Testis (tissue), 3 donors: ENCODE results near the gene TNS1. TPM values are rescaled to one million over a fixed set of nuclear protein-coding genes. Genes with fewer than 3 reads are reported as not detected.

Source experiments
- DNase-seq: peaks from one replicate; pipeline ENCODE4 v3.0.0-alpha.2; 2019
- H3K27ac ChIP-seq, 2 donors: fragments of 200-600 bp; sonication (generic); one replicate each; pipeline ENCODE4 v1.5.1; 2019
- H3K27me3 ChIP-seq: fragments of 200-600 bp; sonication (generic); one replicate; pipeline ENCODE4 v1.5.1; 2019
- H3K36me3 ChIP-seq: fragments of 200-600 bp; sonication (generic); one replicate; pipeline ENCODE4 v1.5.1; 2017; ENCODE audit warnings: low read depth; ENCODE audit errors: missing control alignments
- H3K4me1 ChIP-seq: fragments of 200-600 bp; sonication (generic); one replicate; pipeline ENCODE4 v1.5.1; 2019
- H3K4me3 ChIP-seq, 2 donors: fragments of 200-600 bp; sonication (generic); one replicate each; pipeline ENCODE4 v1.5.1; 2017 to 2019
- H3K9me3 ChIP-seq: fragments of 200-600 bp; sonication (generic); one replicate; pipeline ENCODE4 v1.5.1; 2017
- POLR2A ChIP-seq: fragments of 450-650 bp; IDR thresholded peaks from one replicate; pipeline ENCODE4 v1.6.1; 2017; ENCODE audit warnings: antibody characterized with exemption, mild to moderate bottlenecking, moderate library complexity
- WGBS, 2 donors: methylation state at CpG; one replicate each; pipeline ENCODE4 v1.1.5; 2018; 5-methylcytosine and 5-hydroxymethylcytosine counted together
- intact Hi-C: fragments of 100-400 bp; cut with DNase I; formaldehyde crosslinking; loops from one replicate; pipeline ENCODE4 v1.15.1; 2023; ENCODE audit warnings: low total_unique reads
- polyA plus RNA-seq: library from polyadenylated mRNA; stranded (reverse); fragments of 350-450 nt; fragmentation: Illumina TruSeq; extraction: RNeasy Lipid Tissue Mini Kit (QIAGEN cat#74804); gene quantifications from one replicate; pipeline ENCODE4 v1.2.3, GENCODE V29; 2014; ENCODE audit warnings: low read depth, low replicate concordance; ENCODE audit not compliant: insufficient read depth
- total RNA-seq, 2 donors: library from RNA; depleted of rRNA; stranded (reverse); fragments of >200 nt; gene quantifications; one replicate each; pipeline ENCODE4 v1.2.3, GENCODE V29; 2016
- TF ChIP-seq, protein P1 (sequence below), 3 experiments: fragments of 450-650 bp in 2 of 3; fragments of 200-600 bp in 1 of 3; sonication (generic) in 1 of 3; IDR thresholded peaks; one replicate each; pipeline ENCODE4 v1.5.1; 2016 to 2019; ENCODE audit warnings: antibody characterized with exemption in 3 of 3, mild to moderate bottlenecking in 2 of 3, moderate library complexity in 1 of 3

Gene TNS1
- total and polyA plus RNA-seq, 3 donors from 2014 or later, result 75.9 to 256 (median 227) TPM

DNA sequence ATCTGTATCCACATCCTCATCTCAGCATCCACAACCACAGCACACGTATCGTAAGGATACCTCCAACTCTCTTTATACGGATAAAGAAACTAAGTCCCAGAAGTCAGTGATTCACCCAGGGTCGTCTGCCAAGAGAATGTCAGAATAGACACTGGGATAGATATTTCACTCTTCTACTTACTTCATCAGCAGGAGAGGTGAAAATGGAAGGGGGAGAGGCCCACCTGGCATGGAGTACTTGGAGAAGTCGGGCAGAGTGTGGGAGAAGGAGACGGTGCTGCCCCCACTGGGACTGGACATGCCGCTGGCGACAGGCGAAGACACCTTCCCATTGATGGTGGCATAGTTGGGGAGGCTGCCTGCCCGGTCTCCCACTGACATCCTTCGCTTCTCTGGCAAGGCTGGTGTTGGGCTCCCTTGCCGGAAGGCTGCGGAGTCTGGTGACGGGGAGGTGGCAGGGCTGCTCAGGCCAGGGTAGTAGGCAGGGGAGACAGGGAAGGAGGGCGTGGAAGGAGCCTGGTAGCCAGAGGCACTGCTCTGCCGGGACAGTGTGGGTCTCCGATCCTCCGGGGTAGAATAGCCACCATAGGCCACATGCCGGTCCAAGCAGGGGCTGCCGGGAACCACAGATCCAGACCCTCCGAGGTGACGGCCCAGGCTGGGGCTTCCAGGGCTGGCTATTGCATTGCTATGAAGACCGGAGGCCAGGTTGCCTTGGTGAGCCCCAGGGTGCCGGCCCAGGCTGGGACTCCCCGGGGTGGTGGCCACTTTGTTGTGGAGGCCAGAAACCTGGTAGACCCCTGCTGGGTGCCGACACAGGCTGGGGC lies 185.1 kb downstream of the TNS1 start:
- Histone ChIP-seq H3K27me3 (no peaks in the 10 kb centered on the region), H3K36me3 (no peaks in the 10 kb centered on the region), H3K4me1 (peaks cover 25% of the 10 kb centered on the region), H3K27ac (peak overlapping the region in 1 of 2 donors; percentile 5), H3K4me3 (no peak overlapping the region), H3K9me3 (no peaks in the 10 kb centered on the region)
- TF ChIP-seq, protein P1, sequence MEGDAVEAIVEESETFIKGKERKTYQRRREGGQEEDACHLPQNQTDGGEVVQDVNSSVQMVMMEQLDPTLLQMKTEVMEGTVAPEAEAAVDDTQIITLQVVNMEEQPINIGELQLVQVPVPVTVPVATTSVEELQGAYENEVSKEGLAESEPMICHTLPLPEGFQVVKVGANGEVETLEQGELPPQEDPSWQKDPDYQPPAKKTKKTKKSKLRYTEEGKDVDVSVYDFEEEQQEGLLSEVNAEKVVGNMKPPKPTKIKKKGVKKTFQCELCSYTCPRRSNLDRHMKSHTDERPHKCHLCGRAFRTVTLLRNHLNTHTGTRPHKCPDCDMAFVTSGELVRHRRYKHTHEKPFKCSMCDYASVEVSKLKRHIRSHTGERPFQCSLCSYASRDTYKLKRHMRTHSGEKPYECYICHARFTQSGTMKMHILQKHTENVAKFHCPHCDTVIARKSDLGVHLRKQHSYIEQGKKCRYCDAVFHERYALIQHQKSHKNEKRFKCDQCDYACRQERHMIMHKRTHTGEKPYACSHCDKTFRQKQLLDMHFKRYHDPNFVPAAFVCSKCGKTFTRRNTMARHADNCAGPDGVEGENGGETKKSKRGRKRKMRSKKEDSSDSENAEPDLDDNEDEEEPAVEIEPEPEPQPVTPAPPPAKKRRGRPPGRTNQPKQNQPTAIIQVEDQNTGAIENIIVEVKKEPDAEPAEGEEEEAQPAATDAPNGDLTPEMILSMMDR (IDR thresholded peaks at IDR 0.05), result no peak
- 84 to 86% methylated on average over 14 to 25 of the region's 26 CpGs for WGBS, 2 donors
- no peak for DNase-seq
- intact Hi-C loops, result no loop called here

DNA sequence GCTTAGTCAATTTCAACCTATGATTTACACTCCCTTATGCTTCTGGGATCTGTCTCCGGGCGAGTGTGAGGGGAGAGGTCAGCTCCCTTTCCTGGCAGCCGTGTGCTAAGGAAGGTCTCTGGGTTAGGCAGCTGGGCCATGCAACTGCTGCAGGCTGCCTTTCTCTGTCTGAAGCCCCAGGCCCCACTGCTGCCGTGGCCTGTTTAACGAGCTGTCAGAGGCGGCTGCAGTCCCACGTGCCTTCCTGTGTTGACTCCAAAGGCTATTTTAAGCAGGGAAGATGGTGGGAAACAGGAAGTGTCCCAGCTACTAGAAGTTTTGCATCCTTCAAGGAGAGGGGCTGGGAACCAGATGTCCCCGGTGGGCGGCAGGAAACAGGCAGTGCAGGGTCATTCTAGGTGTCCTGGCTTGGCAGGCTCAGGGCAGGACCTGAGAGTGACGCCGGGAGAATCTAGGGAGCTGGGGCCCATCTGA lies 186.4 kb downstream of the TNS1 start:
- 26 to 48% methylated on average over 11 of the region's 11 CpGs for WGBS, 2 donors

DNA sequence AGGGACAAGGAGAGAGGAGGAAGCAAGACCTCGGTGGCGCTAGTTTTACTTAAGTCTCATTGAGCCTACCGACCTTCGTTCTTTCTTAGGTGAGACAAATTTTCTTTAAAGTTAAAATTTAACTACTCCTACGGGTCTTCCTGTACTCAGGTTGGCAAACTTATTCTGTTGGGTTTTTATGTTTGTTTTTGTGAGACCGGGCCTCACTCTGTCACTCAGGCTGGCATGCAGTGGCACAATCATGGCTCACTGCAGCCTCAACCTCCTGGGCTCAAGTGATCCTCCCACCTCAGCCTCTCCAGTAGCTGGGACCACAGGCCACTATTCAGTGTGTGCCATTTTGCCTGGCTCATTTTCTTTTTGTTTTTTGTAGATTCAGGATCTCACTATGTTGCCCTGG lies 189.0 kb downstream of the TNS1 start:
- Histone ChIP-seq H3K36me3 (no peaks in the 10 kb centered on the region), H3K4me3 (no peak overlapping the region), H3K9me3 (no peaks in the 10 kb centered on the region), H3K27me3 (no peaks in the 10 kb centered on the region), H3K27ac (no peak overlapping the region), H3K4me1 (peaks cover 21% of the 10 kb centered on the region)
- TF ChIP-seq, protein P1 (IDR thresholded peaks at IDR 0.05), result no peak
- no peak for TF ChIP-seq POLR2A
- WGBS, 2 donors, result 93 to 96% methylated on average over 6 of the region's 6 CpGs
- intact Hi-C loops, result no loop called here
- no peak for DNase-seq

More for the DNA sequence above, 186.4 kb downstream of the TNS1 start:
- Histone ChIP-seq H3K4me1 (peaks cover 25% of the 10 kb centered on the region), H3K27ac (peak overlapping the region in 1 of 2 donors; percentile 8), H3K36me3 (no peaks in the 10 kb centered on the region), H3K4me3 (no peak overlapping the region), H3K27me3 (no peaks in the 10 kb centered on the region), H3K9me3 (no peaks in the 10 kb centered on the region)
- no peak for TF ChIP-seq POLR2A
- intact Hi-C loops, result no loop called here
- no peak for DNase-seq

DNA sequence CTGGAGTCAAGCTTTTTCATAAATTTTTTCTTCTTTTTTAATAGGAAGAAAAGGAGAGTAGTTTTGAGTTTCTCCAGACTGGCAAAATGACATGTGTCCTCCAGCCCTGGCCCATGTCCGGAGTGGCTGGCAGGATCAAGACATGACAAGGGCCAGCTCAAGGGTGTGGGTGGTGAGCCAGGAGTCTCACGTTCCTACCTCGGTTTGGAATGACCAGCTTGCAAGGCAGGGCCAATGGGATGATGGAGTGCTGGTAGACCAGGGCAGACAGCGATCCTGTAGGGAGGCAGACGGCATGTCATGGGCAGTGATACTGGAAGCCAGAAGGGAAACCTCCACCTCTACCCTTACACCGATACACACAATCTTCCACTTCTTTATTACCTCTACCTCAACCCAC lies 190.6 kb downstream of the TNS1 start:
- no peak for TF ChIP-seq POLR2A
- TF ChIP-seq, protein P1 (IDR thresholded peaks at IDR 0.05), result no peak
- H3K27ac ChIP-seq, result no peak overlapping the region
- H3K4me1 ChIP-seq, result peaks cover 28% of the 10 kb centered on the region
- 67 to 78% methylated on average over 6 of the region's 6 CpGs for WGBS, 2 donors
- H3K27me3 ChIP-seq, result no peaks in the 10 kb centered on the region
- H3K4me3 ChIP-seq, result no peak overlapping the region
- DNase-seq, result no peak
- intact Hi-C loops, result no loop called here
- no peaks in the 10 kb centered on the region for H3K9me3 ChIP-seq
- H3K36me3 ChIP-seq, result no peaks in the 10 kb centered on the region

DNA sequence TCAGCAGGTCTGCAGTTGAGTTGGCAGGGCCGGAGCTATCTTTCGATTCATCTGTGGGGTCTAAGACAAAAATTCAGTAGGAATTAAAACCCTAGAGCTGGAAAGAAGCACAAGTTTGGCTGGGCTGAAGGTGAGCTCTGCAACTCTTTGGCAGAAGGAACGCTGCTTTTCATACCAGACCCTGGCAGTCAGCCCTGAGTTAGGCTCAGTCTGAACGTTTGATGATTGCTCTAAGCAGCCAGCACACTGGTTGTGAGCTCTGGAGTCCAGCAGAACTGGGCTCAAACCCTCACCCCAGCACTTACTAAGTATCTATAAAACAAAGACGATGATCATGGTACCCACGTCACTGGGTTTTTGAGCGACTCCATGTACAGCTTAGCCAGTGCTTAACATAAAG lies 192.5 kb downstream of the TNS1 start:
- TF ChIP-seq POLR2A, result no peak
- TF ChIP-seq, protein P1 (IDR thresholded peaks at IDR 0.05), result no peak
- Histone ChIP-seq H3K4me3 (no peak overlapping the region), H3K27ac (no peak overlapping the region), H3K36me3 (no peaks in the 10 kb centered on the region), H3K4me1 (peaks cover 29% of the 10 kb centered on the region), H3K27me3 (no peaks in the 10 kb centered on the region), H3K9me3 (no peaks in the 10 kb centered on the region)
- 58 to 85% methylated on average over 7 of the region's 7 CpGs for WGBS, 2 donors
- no peak for DNase-seq
- intact Hi-C loops, result no loop called here
